Measurements from ENCODE around the gene CDX2.

- TF ChIP-seq CTCF (IDR thresholded peaks at IDR 0.05; ENCODE audit: poor library complexity), result no peak
- TF ChIP-seq EZH2phosphoT487 (IDR thresholded peaks at IDR 0.05; ENCODE audit: low read depth, severe bottlenecking, unreplicated experiment), result no peak
Observed at GRCh38 chr13:27975564-27976361, 6.6 kb upstream of the CDX2 start.
